HAP-1 (cell line): ENCODE data around the gene TMEM200C.

Source experiments
- DNase-seq, 2 experiments: peaks; one replicate each; pipeline ENCODE4 v3.0.0-alpha.2; 2016 to 2020; ENCODE audit warnings: low spot score in 2 of 2
- H3K27me3 ChIP-seq: fragments of 250-450 bp; sonication (Bioruptor Pico); 2 replicates; pipeline ENCODE4 v1.5.1; 2020; ENCODE audit warnings: low read depth, mild to moderate bottlenecking, moderate library complexity
- H3K36me3 ChIP-seq: fragments of 250-450 bp; sonication (Bioruptor Pico); replicated peaks from 2 replicates; pipeline ENCODE4 v1.5.1; 2020; ENCODE audit warnings: mild to moderate bottlenecking
- H3K4me1 ChIP-seq: fragments of 250-450 bp; sonication (Bioruptor Pico); 2 replicates; pipeline ENCODE4 v1.5.1; 2020; ENCODE audit warnings: mild to moderate bottlenecking
- H3K4me3 ChIP-seq: fragments of 250-450 bp; sonication (Bioruptor Pico); 2 replicates; pipeline ENCODE4 v1.5.1; 2020; ENCODE audit warnings: mild to moderate bottlenecking, moderate library complexity
- H3K9me3 ChIP-seq: fragments of 250-450 bp; sonication (Bioruptor Pico); 2 replicates; pipeline ENCODE4 v1.5.1; 2020; ENCODE audit warnings: mild to moderate bottlenecking, moderate library complexity
- in situ Hi-C: fragments of 300-500 bp; cut with MboI; formaldehyde crosslinking; loops from 3 replicates; pipeline ENCODE4 v1.14.3; 2020; ENCODE audit warnings: low sequenced_read_pairs, inconsistent platforms, mixed read lengths

Gene TMEM200C

GRCh38 chr18:5903386-5903785 lies 8.1 kb upstream of the TMEM200C start:
- H3K4me1 ChIP-seq, result no peaks in the 10 kb centered on the region
- H3K4me3 ChIP-seq, result no peak overlapping the region
- no peaks in the 10 kb centered on the region for H3K27me3 ChIP-seq
- in situ Hi-C loops, result no loop called here
- H3K9me3 ChIP-seq, result no peaks in the 10 kb centered on the region
- DNase-seq, result no peak
- H3K36me3 ChIP-seq, result no peaks in the 10 kb centered on the region

GRCh38 chr18:5900262-5900661 lies 4.9 kb upstream of the TMEM200C start:
- in situ Hi-C loops, result no loop called here
- Histone ChIP-seq H3K4me1 (no peaks in the 10 kb centered on the region), H3K4me3 (no peak overlapping the region), H3K36me3 (no peaks in the 10 kb centered on the region), H3K9me3 (no peaks in the 10 kb centered on the region), H3K27me3 (peaks cover 21% of the 10 kb centered on the region)
- no peak for DNase-seq

GRCh38 chr18:5899835-5900234 lies 4.5 kb upstream of the TMEM200C start:
- no peaks in the 10 kb centered on the region for H3K4me1 ChIP-seq
- peaks cover 24% of the 10 kb centered on the region for H3K27me3 ChIP-seq
- in situ Hi-C loops, result loop anchor here (25.0 kb wide), 1 partner anchor 313 kb away; no protein-coding TSS in a partner anchor

GRCh38 chr18:5895876-5896740 lies 786 bp upstream of the TMEM200C start:
- Histone ChIP-seq H3K4me3 (peak overlapping the region; percentile 11), H3K4me1 (no peaks in the 10 kb centered on the region), H3K36me3 (no peaks in the 10 kb centered on the region), H3K27me3 (peaks cover 43% of the 10 kb centered on the region), H3K9me3 (no peaks in the 10 kb centered on the region)
- DNase-seq, result peak in 1 of 2 experiments; percentile 14
- in situ Hi-C loops, result loop anchor here (25.0 kb wide), 1 partner anchor 309 kb away; no protein-coding TSS in a partner anchor

More at GRCh38 chr18:5899835-5900234, 4.5 kb upstream of the TMEM200C start:
- Histone ChIP-seq H3K9me3 (no peaks in the 10 kb centered on the region), H3K36me3 (no peaks in the 10 kb centered on the region), H3K4me3 (no peak overlapping the region)
- DNase-seq, result no peak

- Histone ChIP-seq H3K4me3 (no peak overlapping the region), H3K36me3 (no peaks in the 10 kb centered on the region), H3K27me3 (peaks cover 43% of the 10 kb centered on the region), H3K4me1 (no peaks in the 10 kb centered on the region), H3K9me3 (no peaks in the 10 kb centered on the region)
- in situ Hi-C loops, result loop anchor here (25.0 kb wide), 1 partner anchor 307 kb away; no protein-coding TSS in a partner anchor
- no peak for DNase-seq
These were observed 567 bp downstream of the TMEM200C start for GRCh38 chr18:5894611-5895298.

- H3K4me3 ChIP-seq, result no peak overlapping the region
- in situ Hi-C loops, result loop anchor here (25.0 kb wide), 1 partner anchor 307 kb away; no protein-coding TSS in a partner anchor
- peaks cover 43% of the 10 kb centered on the region for H3K27me3 ChIP-seq
These were observed 1.2 kb downstream of the TMEM200C start for GRCh38 chr18:5893956-5894610.

GRCh38 chr18:5892823-5893431 lies 2.4 kb downstream of the TMEM200C start:
- Histone ChIP-seq H3K27me3 (peaks cover 43% of the 10 kb centered on the region), H3K36me3 (no peaks in the 10 kb centered on the region), H3K4me3 (no peak overlapping the region), H3K4me1 (no peaks in the 10 kb centered on the region), H3K9me3 (no peaks in the 10 kb centered on the region)
- no peak for DNase-seq
- in situ Hi-C loops, result loop anchor here (25.0 kb wide), 1 partner anchor 306 kb away; no protein-coding TSS in a partner anchor

More at GRCh38 chr18:5893956-5894610, 1.2 kb downstream of the TMEM200C start:
- Histone ChIP-seq H3K36me3 (no peaks in the 10 kb centered on the region), H3K9me3 (no peaks in the 10 kb centered on the region), H3K4me1 (no peaks in the 10 kb centered on the region)
- no peak for DNase-seq

- Histone ChIP-seq H3K4me1 (no peaks in the 10 kb centered on the region), H3K27me3 (peaks cover 34% of the 10 kb centered on the region), H3K36me3 (no peaks in the 10 kb centered on the region), H3K4me3 (no peak overlapping the region), H3K9me3 (no peaks in the 10 kb centered on the region)
- DNase-seq, result no peak
- in situ Hi-C loops, result loop anchor here (25.0 kb wide), 1 partner anchor 305 kb away; no protein-coding TSS in a partner anchor
These were observed 3.5 kb downstream of the TMEM200C start for GRCh38 chr18:5891854-5892215.

- DNase-seq, result no peak
- H3K4me3 ChIP-seq, result no peak overlapping the region
- H3K9me3 ChIP-seq, result no peaks in the 10 kb centered on the region
- peaks cover 29% of the 10 kb centered on the region for H3K27me3 ChIP-seq
- in situ Hi-C loops, result loop anchor here (25.0 kb wide), 1 partner anchor 304 kb away; no protein-coding TSS in a partner anchor
- no peaks in the 10 kb centered on the region for H3K36me3 ChIP-seq
- no peaks in the 10 kb centered on the region for H3K4me1 ChIP-seq
These were observed 4.0 kb downstream of the TMEM200C start for GRCh38 chr18:5891184-5891853.

GRCh38 chr18:5890331-5891183 lies 4.8 kb downstream of the TMEM200C start:
- no peaks in the 10 kb centered on the region for H3K36me3 ChIP-seq
- H3K4me1 ChIP-seq, result no peaks in the 10 kb centered on the region
- peaks cover 22% of the 10 kb centered on the region for H3K27me3 ChIP-seq
- in situ Hi-C loops, result loop anchor here (25.0 kb wide), 1 partner anchor 303 kb away; no protein-coding TSS in a partner anchor
- H3K9me3 ChIP-seq, result no peaks in the 10 kb centered on the region
- H3K4me3 ChIP-seq, result no peak overlapping the region
- DNase-seq, result peak; percentile 4 to 52

- Histone ChIP-seq H3K4me3 (no peak overlapping the region), H3K4me1 (no peaks in the 10 kb centered on the region), H3K27me3 (no peaks in the 10 kb centered on the region), H3K9me3 (no peaks in the 10 kb centered on the region), H3K36me3 (no peaks in the 10 kb centered on the region)
- DNase-seq, result no peak
- in situ Hi-C loops, result loop anchor here (25.0 kb wide), 1 partner anchor 298 kb away; no protein-coding TSS in a partner anchor
These were observed 10.0 kb downstream of the TMEM200C start for GRCh38 chr18:5885361-5885760.

GRCh38 chr18:5884375-5884774 lies 10.9 kb downstream of the TMEM200C start:
- in situ Hi-C loops, result loop anchor here (25.0 kb wide), 1 partner anchor 297 kb away; no protein-coding TSS in a partner anchor
- no peak overlapping the region for H3K4me3 ChIP-seq
- no peaks in the 10 kb centered on the region for H3K9me3 ChIP-seq
- no peaks in the 10 kb centered on the region for H3K36me3 ChIP-seq
- DNase-seq, result no peak
- no peaks in the 10 kb centered on the region for H3K4me1 ChIP-seq
- no peaks in the 10 kb centered on the region for H3K27me3 ChIP-seq
